GM18505 (cell line): ENCODE measurements around the gene DPAGT1.
"Not testable (repeated sequence)": the region's sequence is repeated elsewhere in the genome, so short reads cannot be mapped to it uniquely, and the experiment has no call there.

Experiments
- ATAC-seq: cut with Tn5 transposase; IDR thresholded peaks from one replicate; pipeline ENCODE4 v1.9.1; 2021; ENCODE audit not compliant: unreplicated experiment
- POLR2A ChIP-seq: IDR thresholded peaks from 4 replicates; pipeline ENCODE4 v1.6.1; 2011; ENCODE audit warnings: borderline replicate concordance; ENCODE audit not compliant: insufficient read depth, insufficient read length; ENCODE audit errors: extremely low read depth

The DPAGT1 gene

DNA sequence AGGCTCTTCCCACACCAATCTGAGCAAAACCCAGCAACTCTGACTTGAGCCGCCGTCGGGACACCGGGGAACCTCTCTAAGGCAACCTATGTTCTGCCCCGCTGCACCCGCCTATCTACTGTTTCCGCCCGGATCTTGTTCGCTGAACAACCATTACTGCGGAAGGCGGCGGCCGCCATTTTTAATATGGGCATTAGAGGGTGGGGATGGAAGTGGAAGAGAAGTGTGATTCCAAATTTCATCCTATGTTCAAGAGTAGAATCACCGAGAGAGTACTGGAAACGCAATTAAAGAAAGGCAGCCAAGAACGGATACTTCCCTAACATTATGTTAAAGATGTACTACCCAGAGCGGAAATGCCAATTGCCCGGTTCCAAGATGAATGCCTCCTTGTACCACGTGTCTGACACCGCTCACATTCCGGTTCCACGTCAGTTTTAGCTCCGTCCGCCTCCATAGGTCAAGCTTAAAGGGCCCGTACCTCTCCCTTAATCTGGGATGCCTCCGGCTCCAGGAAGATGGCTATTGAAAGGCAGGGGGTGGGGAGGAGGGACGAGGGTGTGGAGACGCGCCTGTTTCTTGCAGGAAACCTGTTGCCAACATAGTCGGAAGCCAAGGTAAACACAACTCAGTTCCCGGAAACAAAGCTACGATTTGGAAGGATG is at the start of gene DPAGT1:
Gene DPAGT1 (minus strand): TSS at position 95 of the 665 bp plus-strand sequence. CDS start 198 bp downstream, outside the sequence.
- peak; percentile 39 for TF ChIP-seq POLR2A
- peak; percentile 71 for ATAC-seq

DNA sequence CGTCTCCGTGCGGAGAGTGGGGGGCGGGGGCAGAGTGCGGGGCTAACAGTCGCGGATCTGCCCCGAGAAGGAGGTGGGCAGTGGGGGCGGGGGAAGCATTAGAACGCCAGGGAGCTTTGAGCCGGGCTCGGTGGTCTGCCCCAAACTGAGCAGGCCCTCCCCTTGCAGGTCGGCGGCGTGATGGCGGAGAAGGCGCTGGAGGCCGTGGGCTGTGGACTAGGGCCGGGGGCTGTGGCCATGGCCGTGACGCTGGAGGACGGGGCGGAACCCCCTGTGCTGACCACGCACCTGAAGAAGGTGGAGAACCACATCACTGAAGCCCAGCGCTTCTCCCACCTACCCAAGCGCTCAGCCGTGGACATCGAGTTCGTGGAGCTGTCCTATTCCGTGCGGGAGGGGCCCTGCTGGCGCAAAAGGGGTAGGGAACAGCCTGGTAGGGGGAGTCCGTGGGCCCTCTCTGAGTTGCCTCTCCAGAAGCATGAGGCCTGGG is 48.2 kb upstream of the DPAGT1 start:
- no peak for TF ChIP-seq POLR2A

GRCh38 chr11:119149018-119149785 is 47.5 kb upstream of the DPAGT1 start, which contains the start of gene ABCG4:
Gene ABCG4, plus strand, starts transcription at chr11:119149052. Its CDS starts 914 bp downstream, at chr11:119149966.
- ATAC-seq: no peak

More for the DNA sequence above, 48.2 kb upstream of the DPAGT1 start:
- ATAC-seq: no peak

GRCh38 chr11:119148720-119149017 is 47.0 kb upstream of the DPAGT1 start:
- TF ChIP-seq POLR2A: no peak
- ATAC-seq: no peak

More at GRCh38 chr11:119149018-119149785, 47.5 kb upstream of the DPAGT1 start, which contains the start of gene ABCG4:
- TF ChIP-seq POLR2A: no peak

DNA sequence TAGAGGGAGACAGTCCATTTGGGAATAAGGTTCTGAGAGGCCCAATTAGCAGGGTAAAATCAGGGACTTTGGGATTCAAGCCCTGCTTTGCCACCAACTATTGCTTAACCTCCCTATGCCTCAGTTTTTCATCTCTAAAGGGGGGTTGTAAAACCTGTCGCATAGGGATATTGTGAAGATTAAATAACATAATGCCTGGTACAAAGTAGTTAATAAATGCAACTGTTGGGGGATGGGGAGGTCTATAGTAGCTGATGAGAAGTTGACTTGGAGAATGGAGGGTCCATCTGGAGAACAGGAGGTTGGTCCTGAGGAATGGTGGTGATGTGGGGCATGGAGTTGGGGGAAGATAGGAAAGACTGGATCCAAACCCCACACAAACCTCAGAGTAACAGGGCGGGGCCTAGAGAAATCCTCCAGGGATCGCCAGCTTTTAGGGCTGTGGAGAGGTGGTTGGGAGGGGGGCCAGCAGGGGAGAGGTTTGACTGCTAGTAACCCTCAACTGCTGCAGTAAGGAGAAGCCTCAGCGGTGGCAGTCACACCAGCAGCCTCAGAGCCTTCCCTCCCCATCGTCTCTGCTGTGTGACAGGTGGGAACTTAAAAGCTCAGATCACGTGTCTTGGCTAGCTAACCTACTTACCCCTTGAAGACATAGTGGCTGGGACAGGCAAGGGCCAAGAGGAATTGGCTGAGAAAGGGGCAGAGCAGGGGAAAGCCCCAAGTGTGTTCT is 46.1 kb upstream of the DPAGT1 start:
- ATAC-seq: no peak
- no peak for TF ChIP-seq POLR2A

- no peak for ATAC-seq
- TF ChIP-seq POLR2A: no peak
These were observed 43.9 kb upstream of the DPAGT1 start for GRCh38 chr11:119145551-119145950.

GRCh38 chr11:119144825-119145486 is 43.3 kb upstream of the DPAGT1 start:
- no peak for TF ChIP-seq POLR2A
- ATAC-seq: no peak

- not testable (repeated sequence) for ATAC-seq
These were observed 37.6 kb upstream of the DPAGT1 start for GRCh38 chr11:119139276-119139675.

- TF ChIP-seq POLR2A: no peak
- ATAC-seq: no peak
These were observed 32.8 kb upstream of the DPAGT1 start for GRCh38 chr11:119134389-119134978.

- no peak for ATAC-seq
- no peak for TF ChIP-seq POLR2A
These were observed 29.0 kb upstream of the DPAGT1 start for GRCh38 chr11:119130662-119131061.

DNA sequence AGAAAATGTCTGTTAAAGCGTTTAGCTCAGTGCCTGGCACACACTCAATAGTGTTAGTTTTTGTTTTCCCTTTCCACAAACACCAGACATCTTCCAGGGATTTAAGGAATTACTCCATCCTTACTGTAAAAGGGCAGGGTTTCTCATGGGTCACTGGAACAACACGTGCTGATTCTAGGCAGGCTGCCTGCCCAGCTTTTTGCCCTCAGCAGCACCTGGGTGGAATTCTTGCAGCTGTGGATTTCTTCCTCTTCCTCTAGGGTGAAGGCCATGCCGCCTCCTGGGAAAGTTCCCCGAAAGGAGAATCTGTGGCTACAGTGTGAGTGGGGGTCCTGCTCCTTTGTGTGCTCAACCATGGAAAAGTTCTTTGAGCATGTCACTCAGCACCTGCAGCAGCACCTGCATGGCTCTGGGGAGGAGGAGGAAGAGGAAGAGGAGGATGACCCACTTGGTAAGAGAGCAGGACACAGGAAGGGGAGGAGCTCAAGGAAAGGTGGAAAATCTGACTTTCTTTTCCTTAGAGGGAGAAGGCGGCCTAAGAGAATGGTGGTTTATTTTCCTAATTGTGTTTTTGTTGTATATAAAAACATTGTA is 25.1 kb upstream of the DPAGT1 start:
- no peak for TF ChIP-seq POLR2A
- ATAC-seq: no peak

- ATAC-seq: no peak
- TF ChIP-seq POLR2A: no peak
These were observed 24.2 kb upstream of the DPAGT1 start for GRCh38 chr11:119125821-119126220.

- peak; percentile 15 for ATAC-seq
- no peak for TF ChIP-seq POLR2A
These were observed 20.1 kb upstream of the DPAGT1 start for GRCh38 chr11:119121811-119122124.
